Measurements from ENCODE around the gene SOX6. TPM values are rescaled to one million over a fixed set of nuclear protein-coding genes. Genes with fewer than 3 reads are reported as not detected.

Gene SOX6
- polyA plus RNA-seq, 1 donor (not counting 4 experiments of a cell fraction or from before 2014, with no cell fraction given): 6.0 TPM

DNA sequence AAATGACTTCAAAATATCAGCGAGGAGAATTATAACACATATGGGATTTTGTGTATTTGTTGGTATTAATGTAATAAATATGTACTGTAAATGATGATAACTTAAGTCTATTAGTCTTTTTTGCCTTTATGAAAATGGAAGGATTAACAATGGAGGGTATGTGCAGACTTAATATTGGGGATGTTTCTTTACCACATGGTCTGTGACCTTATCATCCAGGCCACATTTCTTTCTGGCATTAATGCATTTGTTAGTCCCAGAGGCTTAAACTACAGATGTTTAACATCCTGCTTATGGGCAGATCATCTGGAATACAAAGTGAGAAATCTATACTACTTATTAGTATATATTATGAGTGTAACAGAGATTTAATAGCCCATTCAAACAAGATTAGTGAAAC is 64.6 kb downstream of the SOX6 start:
- Histone ChIP-seq H3K36me3 (ENCODE audit: control insufficient read depth in 2 of 2, extremely low read depth in 1 of 2, insufficient read depth in 2 of 2, low read length in 2 of 2) (no peaks in the 10 kb centered on the region), H3K4me1 (ENCODE audit: control insufficient read depth, extremely low read depth, insufficient read depth, low read length) (no peaks in the 10 kb centered on the region), H3K9me3 (ENCODE audit: control insufficient read depth, low read depth, low read length) (no peaks in the 10 kb centered on the region), H3K79me2 (ENCODE audit: control insufficient read depth, insufficient read depth, low read length) (no peaks in the 10 kb centered on the region), H3K9me1 (ENCODE audit: control insufficient read depth, extremely low read depth, insufficient read depth, low read length) (no peaks in the 10 kb centered on the region), H2AFZ (ENCODE audit: control insufficient read depth, low read length) (no peak overlapping the region), H4K20me1 (ENCODE audit: control insufficient read depth, extremely low read depth, insufficient read depth, low read length) (no peaks in the 10 kb centered on the region), H3K4me3 (ENCODE audit: control insufficient read depth in 2 of 3, extremely low read depth in 1 of 3, insufficient read depth in 2 of 3, low read depth in 1 of 3, low read length in 3 of 3) (no peak overlapping the region), H3K27me3 (ENCODE audit: control insufficient read depth, extremely low read depth, insufficient read depth, low read length) (no peaks in the 10 kb centered on the region), H3K27ac (ENCODE audit: control insufficient read depth, insufficient read depth, low read length) (no peak overlapping the region), H3K4me2 (ENCODE audit: control insufficient read depth, extremely low read depth, insufficient read depth, low read depth, low read length) (no peak overlapping the region), H3K9ac (ENCODE audit: control insufficient read depth, extremely low read depth, insufficient read depth, low read length) (no peak overlapping the region)
- FAIRE-seq: no peak
- TF ChIP-seq EZH2 (IDR thresholded peaks at IDR 0.05; ENCODE audit: low read length): no peak
- TF ChIP-seq, protein P1, sequence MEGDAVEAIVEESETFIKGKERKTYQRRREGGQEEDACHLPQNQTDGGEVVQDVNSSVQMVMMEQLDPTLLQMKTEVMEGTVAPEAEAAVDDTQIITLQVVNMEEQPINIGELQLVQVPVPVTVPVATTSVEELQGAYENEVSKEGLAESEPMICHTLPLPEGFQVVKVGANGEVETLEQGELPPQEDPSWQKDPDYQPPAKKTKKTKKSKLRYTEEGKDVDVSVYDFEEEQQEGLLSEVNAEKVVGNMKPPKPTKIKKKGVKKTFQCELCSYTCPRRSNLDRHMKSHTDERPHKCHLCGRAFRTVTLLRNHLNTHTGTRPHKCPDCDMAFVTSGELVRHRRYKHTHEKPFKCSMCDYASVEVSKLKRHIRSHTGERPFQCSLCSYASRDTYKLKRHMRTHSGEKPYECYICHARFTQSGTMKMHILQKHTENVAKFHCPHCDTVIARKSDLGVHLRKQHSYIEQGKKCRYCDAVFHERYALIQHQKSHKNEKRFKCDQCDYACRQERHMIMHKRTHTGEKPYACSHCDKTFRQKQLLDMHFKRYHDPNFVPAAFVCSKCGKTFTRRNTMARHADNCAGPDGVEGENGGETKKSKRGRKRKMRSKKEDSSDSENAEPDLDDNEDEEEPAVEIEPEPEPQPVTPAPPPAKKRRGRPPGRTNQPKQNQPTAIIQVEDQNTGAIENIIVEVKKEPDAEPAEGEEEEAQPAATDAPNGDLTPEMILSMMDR (optimal IDR thresholded peaks at IDR 0.05 in 1 of 3, IDR thresholded peaks at IDR 0.05 in 1 of 3, conservative IDR thresholded peaks at IDR 0.05 in 1 of 3; ENCODE audit: extremely low read depth in 1 of 3, insufficient read depth in 2 of 3, low read length in 3 of 3): no peak
- dilution Hi-C loops (cut with MboI; ENCODE audit: extremely low pct_ligation_motif_present, low sequenced_read_pairs): no loop called here
- DNase-seq (ENCODE audit: low read depth, low spot score): no peak

DNA sequence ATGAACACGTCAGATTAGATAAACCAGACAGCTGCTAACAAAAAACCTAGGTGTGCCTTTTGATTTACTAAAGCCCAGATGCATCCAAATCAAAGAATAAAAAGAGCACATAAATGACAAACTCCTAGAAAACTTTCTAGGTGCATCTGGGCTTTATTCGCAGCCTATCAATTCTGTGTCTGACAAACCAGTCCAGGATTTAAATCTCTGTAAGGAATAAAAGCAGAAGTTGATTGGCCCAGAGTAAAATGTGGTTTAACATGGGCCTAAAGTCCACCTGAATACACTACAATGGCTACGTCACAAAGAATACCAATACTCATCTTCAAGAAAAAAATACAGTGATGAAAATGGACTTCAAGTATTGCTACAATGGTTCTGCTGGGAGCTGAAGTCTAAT is 66.8 kb downstream of the SOX6 start:
- Histone ChIP-seq H3K4me3 (ENCODE audit: control insufficient read depth in 2 of 3, extremely low read depth in 1 of 3, insufficient read depth in 2 of 3, low read depth in 1 of 3, low read length in 3 of 3) (no peak overlapping the region), H3K4me2 (ENCODE audit: control insufficient read depth, extremely low read depth, insufficient read depth, low read depth, low read length) (no peak overlapping the region), H3K27me3 (ENCODE audit: control insufficient read depth, extremely low read depth, insufficient read depth, low read length) (no peaks in the 10 kb centered on the region), H3K36me3 (ENCODE audit: control insufficient read depth in 2 of 2, extremely low read depth in 1 of 2, insufficient read depth in 2 of 2, low read length in 2 of 2) (no peaks in the 10 kb centered on the region), H3K4me1 (ENCODE audit: control insufficient read depth, extremely low read depth, insufficient read depth, low read length) (no peaks in the 10 kb centered on the region), H3K27ac (ENCODE audit: control insufficient read depth, insufficient read depth, low read length) (no peak overlapping the region), H4K20me1 (ENCODE audit: control insufficient read depth, extremely low read depth, insufficient read depth, low read length) (no peaks in the 10 kb centered on the region), H3K9me1 (ENCODE audit: control insufficient read depth, extremely low read depth, insufficient read depth, low read length) (no peaks in the 10 kb centered on the region), H3K9ac (ENCODE audit: control insufficient read depth, extremely low read depth, insufficient read depth, low read length) (no peak overlapping the region), H3K9me3 (ENCODE audit: control insufficient read depth, low read depth, low read length) (no peaks in the 10 kb centered on the region), H3K79me2 (ENCODE audit: control insufficient read depth, insufficient read depth, low read length) (no peaks in the 10 kb centered on the region), H2AFZ (ENCODE audit: control insufficient read depth, low read length) (no peak overlapping the region)
- DNase-seq (ENCODE audit: low read depth, low spot score): no peak
- no peak for FAIRE-seq
- dilution Hi-C loops (cut with MboI; ENCODE audit: extremely low pct_ligation_motif_present, low sequenced_read_pairs): no loop called here
- TF ChIP-seq, protein P1 (optimal IDR thresholded peaks at IDR 0.05 in 1 of 3, IDR thresholded peaks at IDR 0.05 in 1 of 3, conservative IDR thresholded peaks at IDR 0.05 in 1 of 3; ENCODE audit: extremely low read depth in 1 of 3, insufficient read depth in 2 of 3, low read length in 3 of 3): no peak
- no peak for TF ChIP-seq EZH2 (IDR thresholded peaks at IDR 0.05; ENCODE audit: low read length)

All from keratinocyte (primary cell).